Heart left ventricle (tissue), 13 donors: ENCODE results near the gene HPN.

Source experiments
- POLR2A ChIP-seq, 2 donors: fragments of 450-650 bp; IDR thresholded peaks; one replicate each; pipeline ENCODE4 v1.6.1; 2017; ENCODE audit warnings: antibody characterized with exemption in 2 of 2, mild to moderate bottlenecking in 2 of 2, moderate library complexity in 2 of 2
- TF ChIP-seq, protein P1 (sequence below), 12 donors: fragments of 200-600 bp; sonication (generic) in 4 of 12; IDR thresholded peaks; one replicate each; pipeline versions ENCODE4 v1.5.0 to v1.8.0; 2018 to 2022; ENCODE audit warnings: antibody characterized with exemption in 12 of 12, mild to moderate bottlenecking in 5 of 12
- donor health status: ischemic (EF 13 %, LVEDD 7.1; RV severe dilation, severe dysfunction).
- donor health status: DM: no; HTN: yes; CAD: no.
- donor health status: DM: no; HTN: no; CAD: no.
- donor health status: ischemic (EF 25% LVEDD 6.9; RV normal size, moderate dysfunction).
- donor health status: ischemic (EF 25% LVEDD 5.7; RV mildly dilated, moderate dysfunction).
- donor health status: ischemic (EF 35%, LVEDD 5.7; RV mildly dilated, moderate dysfunction).
- donor health status: nonischemic (EF 11% LVEDD 7.7; RV severe dilation, severe dysfunction).
- donor health status: DM: yes; HTN: yes; CAD: no.
- donor health status: PGD.
- donor health status: ischemic (EF 29% LVEDD 5.4; RV normal size, mild dysfunction).
- donor health status: nonischemic (EF 23%, LVEDD 6.1; RV moderate dilation, normal function).

DNA sequence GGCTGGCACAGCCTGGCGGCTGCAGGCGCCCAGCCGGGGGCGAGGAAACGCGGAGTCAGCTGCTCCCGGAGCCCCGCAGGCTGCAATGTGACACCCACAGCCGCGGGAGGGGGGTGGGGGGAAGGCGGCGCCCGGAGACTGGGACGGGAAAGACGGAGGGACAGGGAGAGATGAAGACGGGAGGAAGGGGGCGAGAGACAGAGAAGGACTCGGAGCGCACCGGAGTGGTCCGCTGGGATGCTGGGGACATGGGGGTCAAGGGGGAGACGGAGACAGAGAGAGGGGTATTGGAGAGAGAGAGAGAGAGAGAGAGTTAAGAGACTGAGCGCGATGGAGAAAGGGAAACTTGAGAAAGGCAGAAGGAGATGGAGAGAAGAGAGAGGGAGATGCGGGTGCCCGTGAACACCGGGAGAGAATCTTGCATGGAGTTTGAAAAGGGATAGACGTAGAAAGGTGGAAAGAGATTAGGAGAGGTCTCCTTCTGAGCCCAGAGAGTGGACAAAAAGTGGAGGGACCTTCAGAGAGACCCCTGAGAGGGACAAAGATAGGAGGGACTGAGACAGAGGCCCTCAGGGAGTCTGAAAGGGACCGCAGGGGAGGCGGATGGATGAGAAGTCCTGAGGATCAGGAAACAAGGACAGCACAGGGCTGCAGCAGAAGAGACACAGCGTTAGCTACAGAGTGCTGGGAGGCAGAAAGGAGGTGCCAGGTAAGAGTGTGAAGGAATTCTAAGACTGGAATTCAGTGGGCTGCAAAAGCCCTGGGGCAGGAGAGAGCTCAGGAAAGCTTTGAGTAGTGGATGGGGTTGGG lies 10.2 kb upstream of the HPN start:
- TF ChIP-seq POLR2A (IDR thresholded peaks at IDR 0.05), result no peak
- TF ChIP-seq, protein P1, sequence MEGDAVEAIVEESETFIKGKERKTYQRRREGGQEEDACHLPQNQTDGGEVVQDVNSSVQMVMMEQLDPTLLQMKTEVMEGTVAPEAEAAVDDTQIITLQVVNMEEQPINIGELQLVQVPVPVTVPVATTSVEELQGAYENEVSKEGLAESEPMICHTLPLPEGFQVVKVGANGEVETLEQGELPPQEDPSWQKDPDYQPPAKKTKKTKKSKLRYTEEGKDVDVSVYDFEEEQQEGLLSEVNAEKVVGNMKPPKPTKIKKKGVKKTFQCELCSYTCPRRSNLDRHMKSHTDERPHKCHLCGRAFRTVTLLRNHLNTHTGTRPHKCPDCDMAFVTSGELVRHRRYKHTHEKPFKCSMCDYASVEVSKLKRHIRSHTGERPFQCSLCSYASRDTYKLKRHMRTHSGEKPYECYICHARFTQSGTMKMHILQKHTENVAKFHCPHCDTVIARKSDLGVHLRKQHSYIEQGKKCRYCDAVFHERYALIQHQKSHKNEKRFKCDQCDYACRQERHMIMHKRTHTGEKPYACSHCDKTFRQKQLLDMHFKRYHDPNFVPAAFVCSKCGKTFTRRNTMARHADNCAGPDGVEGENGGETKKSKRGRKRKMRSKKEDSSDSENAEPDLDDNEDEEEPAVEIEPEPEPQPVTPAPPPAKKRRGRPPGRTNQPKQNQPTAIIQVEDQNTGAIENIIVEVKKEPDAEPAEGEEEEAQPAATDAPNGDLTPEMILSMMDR (IDR thresholded peaks at IDR 0.05), result no peak
